ENCODE results near the gene PAX2.

PAX2 gene

GRCh38 chr10:100867261-100867963 lies 122.0 kb downstream of the PAX2 start:
- Histone ChIP-seq H3K27me3 (ENCODE audit: low read depth) (peaks cover 3% of the 10 kb centered on the region; the same call in 1 of the 2 replicates), H3K4me3 (no peak overlapping the region), H3K9me3 (no peaks in the 10 kb centered on the region), H3K4me1 (no peaks in the 10 kb centered on the region), H3K36me3 (replicated peaks) (no peaks in the 10 kb centered on the region)
- no peak for DNase-seq (ENCODE audit: low spot score in 2 of 2)
- in situ Hi-C loops (cut with MboI; ENCODE audit: low sequenced_read_pairs): no loop called here

- DNase-seq (ENCODE audit: low spot score in 2 of 2): no peak
- in situ Hi-C loops (cut with MboI; ENCODE audit: low sequenced_read_pairs): no loop called here
- peaks cover 3% of the 10 kb centered on the region; the same call in 1 of the 2 replicates for H3K27me3 ChIP-seq (ENCODE audit: low read depth)
Measured at GRCh38 chr10:100868382-100868781, 123.0 kb downstream of the PAX2 start.

GRCh38 chr10:100869399-100869798 lies 124.0 kb downstream of the PAX2 start:
- no peaks in the 10 kb centered on the region for H3K4me1 ChIP-seq
- DNase-seq (ENCODE audit: low spot score in 2 of 2): no peak
- peaks cover 3% of the 10 kb centered on the region; the same call in 1 of the 2 replicates for H3K27me3 ChIP-seq (ENCODE audit: low read depth)
- in situ Hi-C loops (cut with MboI; ENCODE audit: low sequenced_read_pairs): no loop called here
- H3K9me3 ChIP-seq: no peaks in the 10 kb centered on the region
- no peaks in the 10 kb centered on the region for H3K36me3 ChIP-seq (replicated peaks)
- no peak overlapping the region for H3K4me3 ChIP-seq

More at GRCh38 chr10:100868382-100868781, 123.0 kb downstream of the PAX2 start:
- Histone ChIP-seq H3K36me3 (replicated peaks) (no peaks in the 10 kb centered on the region), H3K4me3 (no peak overlapping the region), H3K4me1 (no peaks in the 10 kb centered on the region), H3K9me3 (no peaks in the 10 kb centered on the region)

- no peaks in the 10 kb centered on the region for H3K36me3 ChIP-seq (replicated peaks)
- no peaks in the 10 kb centered on the region for H3K9me3 ChIP-seq
- DNase-seq (ENCODE audit: low spot score in 2 of 2): peak; percentile 57 to 89
- in situ Hi-C loops (cut with MboI; ENCODE audit: low sequenced_read_pairs): no loop called here
- no peaks in the 10 kb centered on the region for H3K27me3 ChIP-seq (ENCODE audit: low read depth)
- H3K4me1 ChIP-seq: no peaks in the 10 kb centered on the region
- no peak overlapping the region for H3K4me3 ChIP-seq
Measured at GRCh38 chr10:100872034-100872791, 126.8 kb downstream of the PAX2 start.

- H3K4me3 ChIP-seq: no peak overlapping the region
- H3K9me3 ChIP-seq: no peaks in the 10 kb centered on the region
- in situ Hi-C loops (cut with MboI; ENCODE audit: low sequenced_read_pairs): no loop called here
- no peak for DNase-seq (ENCODE audit: low spot score in 2 of 2)
- no peaks in the 10 kb centered on the region for H3K27me3 ChIP-seq (ENCODE audit: low read depth)
- no peaks in the 10 kb centered on the region for H3K4me1 ChIP-seq
- H3K36me3 ChIP-seq (replicated peaks): no peaks in the 10 kb centered on the region
Measured at GRCh38 chr10:100873146-100873826, 127.9 kb downstream of the PAX2 start.

- no peak for DNase-seq (ENCODE audit: low spot score in 2 of 2)
- in situ Hi-C loops (cut with MboI; ENCODE audit: low sequenced_read_pairs): no loop called here
- H3K4me1 ChIP-seq: no peaks in the 10 kb centered on the region
- no peak overlapping the region for H3K4me3 ChIP-seq
- no peaks in the 10 kb centered on the region for H3K36me3 ChIP-seq (replicated peaks)
- no peaks in the 10 kb centered on the region for H3K27me3 ChIP-seq (ENCODE audit: low read depth)
- no peaks in the 10 kb centered on the region for H3K9me3 ChIP-seq
Measured at GRCh38 chr10:100873827-100874326, 128.5 kb downstream of the PAX2 start.

- Histone ChIP-seq H3K27me3 (ENCODE audit: low read depth) (no peaks in the 10 kb centered on the region), H3K4me1 (no peaks in the 10 kb centered on the region), H3K4me3 (no peak overlapping the region), H3K36me3 (replicated peaks) (no peaks in the 10 kb centered on the region), H3K9me3 (no peaks in the 10 kb centered on the region)
- no peak for DNase-seq (ENCODE audit: low spot score in 2 of 2)
- in situ Hi-C loops (cut with MboI; ENCODE audit: low sequenced_read_pairs): loop anchor here (5.0 kb wide), 1 partner anchor 313 kb away; no protein-coding TSS in a partner anchor
Measured at GRCh38 chr10:100874702-100875483, 129.5 kb downstream of the PAX2 start.

- H3K4me3 ChIP-seq: no peak overlapping the region
- no peaks in the 10 kb centered on the region for H3K36me3 ChIP-seq (replicated peaks)
- in situ Hi-C loops (cut with MboI; ENCODE audit: low sequenced_read_pairs): loop anchor here (5.0 kb wide), 1 partner anchor 313 kb away; no protein-coding TSS in a partner anchor
- H3K4me1 ChIP-seq: no peaks in the 10 kb centered on the region
- H3K27me3 ChIP-seq (ENCODE audit: low read depth): no peaks in the 10 kb centered on the region
- no peaks in the 10 kb centered on the region for H3K9me3 ChIP-seq
- DNase-seq (ENCODE audit: low spot score in 2 of 2): no peak
Measured at GRCh38 chr10:100875484-100876166, 130.2 kb downstream of the PAX2 start.

- no peak for DNase-seq (ENCODE audit: low spot score in 2 of 2)
- Histone ChIP-seq H3K9me3 (no peaks in the 10 kb centered on the region), H3K4me1 (no peaks in the 10 kb centered on the region), H3K36me3 (replicated peaks) (no peaks in the 10 kb centered on the region), H3K4me3 (no peak overlapping the region), H3K27me3 (ENCODE audit: low read depth) (no peaks in the 10 kb centered on the region)
- in situ Hi-C loops (cut with MboI; ENCODE audit: low sequenced_read_pairs): loop anchor here (5.0 kb wide), 1 partner anchor 315 kb away; no protein-coding TSS in a partner anchor
Measured at GRCh38 chr10:100876585-100877460, 131.4 kb downstream of the PAX2 start.

GRCh38 chr10:100877461-100877850 lies 132.1 kb downstream of the PAX2 start:
- Histone ChIP-seq H3K27me3 (ENCODE audit: low read depth) (no peaks in the 10 kb centered on the region), H3K9me3 (no peaks in the 10 kb centered on the region), H3K4me3 (no peak overlapping the region), H3K36me3 (replicated peaks) (no peaks in the 10 kb centered on the region), H3K4me1 (no peaks in the 10 kb centered on the region)
- in situ Hi-C loops (cut with MboI; ENCODE audit: low sequenced_read_pairs): loop anchor here (5.0 kb wide), 1 partner anchor 315 kb away; no protein-coding TSS in a partner anchor
- no peak for DNase-seq (ENCODE audit: low spot score in 2 of 2)

GRCh38 chr10:100878291-100878910 lies 133.0 kb downstream of the PAX2 start:
- Histone ChIP-seq H3K9me3 (no peaks in the 10 kb centered on the region), H3K36me3 (replicated peaks) (no peaks in the 10 kb centered on the region), H3K4me1 (no peaks in the 10 kb centered on the region), H3K4me3 (no peak overlapping the region), H3K27me3 (ENCODE audit: low read depth) (no peaks in the 10 kb centered on the region)
- peak; percentile 74 to 75 for DNase-seq (ENCODE audit: low spot score in 2 of 2)
- in situ Hi-C loops (cut with MboI; ENCODE audit: low sequenced_read_pairs): loop anchor here (5.0 kb wide), 1 partner anchor 316 kb away; no protein-coding TSS in a partner anchor
